ENCODE results near the gene CYP11A1.

The CYP11A1 gene

GRCh38 chr15:74311734-74312444 is 55.6 kb downstream of the CYP11A1 start:
- in situ Hi-C loops (cut with HindIII; ENCODE audit: low pct_unique_long_range_greater_than_20kb, low sequenced_read_pairs) = no loop called here
- TF ChIP-seq JUND (IDR thresholded peaks at IDR 0.05; ENCODE audit: low read depth) = no peak
- DNase-seq (ENCODE audit: low read depth in 1 of 2, low spot score in 1 of 2) = peak in 1 of 2 experiments; percentile 52

GRCh38 chr15:74307827-74308811 is 59.3 kb downstream of the CYP11A1 start:
- in situ Hi-C loops (cut with HindIII; ENCODE audit: low pct_unique_long_range_greater_than_20kb, low sequenced_read_pairs) = no loop called here
- TF ChIP-seq JUND (IDR thresholded peaks at IDR 0.05; ENCODE audit: low read depth) = no peak
- DNase-seq (ENCODE audit: low read depth in 1 of 2, low spot score in 1 of 2) = peak; percentile 80 to 88

- no peak for TF ChIP-seq JUND (IDR thresholded peaks at IDR 0.05; ENCODE audit: low read depth)
- no peak for DNase-seq (ENCODE audit: low read depth in 1 of 2, low spot score in 1 of 2)
- in situ Hi-C loops (cut with HindIII; ENCODE audit: low pct_unique_long_range_greater_than_20kb, low sequenced_read_pairs) = no loop called here
Measured at GRCh38 chr15:74306781-74307217, 60.6 kb downstream of the CYP11A1 start.

GRCh38 chr15:74305687-74306086 is 61.8 kb downstream of the CYP11A1 start:
- DNase-seq (ENCODE audit: low read depth in 1 of 2, low spot score in 1 of 2) = no peak
- no peak for TF ChIP-seq JUND (IDR thresholded peaks at IDR 0.05; ENCODE audit: low read depth)
- in situ Hi-C loops (cut with HindIII; ENCODE audit: low pct_unique_long_range_greater_than_20kb, low sequenced_read_pairs) = no loop called here

GRCh38 chr15:74304431-74304830 is 63.0 kb downstream of the CYP11A1 start:
- no peak for DNase-seq (ENCODE audit: low read depth in 1 of 2, low spot score in 1 of 2)
- TF ChIP-seq JUND (IDR thresholded peaks at IDR 0.05; ENCODE audit: low read depth) = no peak
- in situ Hi-C loops (cut with HindIII; ENCODE audit: low pct_unique_long_range_greater_than_20kb, low sequenced_read_pairs) = no loop called here

- TF ChIP-seq JUND (IDR thresholded peaks at IDR 0.05; ENCODE audit: low read depth) = no peak
- in situ Hi-C loops (cut with HindIII; ENCODE audit: low pct_unique_long_range_greater_than_20kb, low sequenced_read_pairs) = no loop called here
- DNase-seq (ENCODE audit: low read depth in 1 of 2, low spot score in 1 of 2) = no peak
Measured at GRCh38 chr15:74303741-74304309, 63.6 kb downstream of the CYP11A1 start.

- in situ Hi-C loops (cut with HindIII; ENCODE audit: low pct_unique_long_range_greater_than_20kb, low sequenced_read_pairs) = no loop called here
- peak; percentile 51 to 68 for DNase-seq (ENCODE audit: low read depth in 1 of 2, low spot score in 1 of 2)
- TF ChIP-seq JUND (IDR thresholded peaks at IDR 0.05; ENCODE audit: low read depth) = no peak
Measured at GRCh38 chr15:74302821-74303359, 64.6 kb downstream of the CYP11A1 start.

- no peak for TF ChIP-seq JUND (IDR thresholded peaks at IDR 0.05; ENCODE audit: low read depth)
- in situ Hi-C loops (cut with HindIII; ENCODE audit: low pct_unique_long_range_greater_than_20kb, low sequenced_read_pairs) = no loop called here
- DNase-seq (ENCODE audit: low read depth in 1 of 2, low spot score in 1 of 2) = no peak
Measured at GRCh38 chr15:74301583-74302361, 65.7 kb downstream of the CYP11A1 start.

GRCh38 chr15:74300057-74300795 is 67.2 kb downstream of the CYP11A1 start:
- in situ Hi-C loops (cut with HindIII; ENCODE audit: low pct_unique_long_range_greater_than_20kb, low sequenced_read_pairs) = no loop called here
- no peak for DNase-seq (ENCODE audit: low read depth in 1 of 2, low spot score in 1 of 2)
- TF ChIP-seq JUND (IDR thresholded peaks at IDR 0.05; ENCODE audit: low read depth) = no peak

- no peak for TF ChIP-seq JUND (IDR thresholded peaks at IDR 0.05; ENCODE audit: low read depth)
- in situ Hi-C loops (cut with HindIII; ENCODE audit: low pct_unique_long_range_greater_than_20kb, low sequenced_read_pairs) = no loop called here
- no peak for DNase-seq (ENCODE audit: low read depth in 1 of 2, low spot score in 1 of 2)
Measured at GRCh38 chr15:74297887-74298286, 69.6 kb downstream of the CYP11A1 start.

- DNase-seq (ENCODE audit: low read depth in 1 of 2, low spot score in 1 of 2) = no peak
- TF ChIP-seq JUND (IDR thresholded peaks at IDR 0.05; ENCODE audit: low read depth) = no peak
- in situ Hi-C loops (cut with HindIII; ENCODE audit: low pct_unique_long_range_greater_than_20kb, low sequenced_read_pairs) = no loop called here
Measured at GRCh38 chr15:74295800-74296199, 71.6 kb downstream of the CYP11A1 start.

All from T47D (cell line).